GM18951 (cell line): Measurements from ENCODE around the gene CTBP2.
"Not testable (repeated sequence)": the region's sequence is repeated elsewhere in the genome, so short reads cannot be mapped to it uniquely, and the experiment has no call there.

Experiments
- POLR2A ChIP-seq: IDR thresholded peaks from 4 replicates; pipeline ENCODE4 v1.6.1; 2011; ENCODE audit warnings: mild to moderate bottlenecking; ENCODE audit not compliant: insufficient read length, insufficient read depth; ENCODE audit errors: extremely low read depth
- in situ Hi-C: fragments of 300-500 bp; cut with MboI; formaldehyde crosslinking; loops from one replicate; pipeline ENCODE4 v1.12.0; 2022; ENCODE audit warnings: low sequenced_read_pairs, mixed read lengths, inconsistent platforms; ENCODE audit not compliant: unreplicated experiment

The CTBP2 gene

DNA sequence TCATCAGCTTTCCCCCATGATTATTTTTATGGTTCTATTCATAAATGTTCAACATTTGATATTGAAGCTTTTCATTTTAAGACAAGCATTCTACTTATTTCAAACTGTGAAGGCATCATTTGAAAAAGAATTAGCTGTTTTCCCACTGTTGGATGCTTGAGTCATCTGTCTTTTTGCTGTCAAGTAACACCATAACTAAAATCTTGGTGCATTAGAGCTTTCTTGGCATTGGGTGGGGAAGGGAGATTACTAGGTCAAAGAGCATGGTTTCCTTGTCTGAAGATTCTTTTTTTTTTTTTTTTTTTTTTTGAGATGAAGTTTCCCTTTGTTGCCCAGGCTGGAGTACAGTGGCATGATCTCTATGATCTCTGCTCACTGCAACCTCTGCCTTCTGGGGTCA, 68.5 kb downstream of the CTBP2 start:
- TF ChIP-seq POLR2A = no peak
- in situ Hi-C loops = no loop called here

DNA sequence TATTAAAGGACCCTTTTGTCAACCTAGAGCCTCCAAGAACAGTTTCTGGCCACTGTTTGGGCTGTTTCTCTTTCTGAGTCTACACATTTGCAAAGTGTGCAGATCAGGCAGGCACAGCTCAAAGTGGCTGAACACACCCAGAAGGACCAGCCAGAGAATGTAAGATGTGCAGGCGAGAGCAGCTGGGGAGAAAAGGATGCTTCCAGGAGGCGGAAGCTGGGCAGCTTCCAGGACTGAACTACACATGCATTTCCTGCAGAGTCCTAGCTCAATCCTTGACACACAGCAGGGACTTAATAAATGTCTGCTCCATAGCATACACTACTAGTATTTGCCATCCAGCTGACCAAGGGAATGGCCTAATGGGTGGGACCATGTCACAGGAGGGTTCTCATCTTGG, 70.9 kb downstream of the CTBP2 start:
- TF ChIP-seq POLR2A = no peak
- in situ Hi-C loops = no loop called here

DNA sequence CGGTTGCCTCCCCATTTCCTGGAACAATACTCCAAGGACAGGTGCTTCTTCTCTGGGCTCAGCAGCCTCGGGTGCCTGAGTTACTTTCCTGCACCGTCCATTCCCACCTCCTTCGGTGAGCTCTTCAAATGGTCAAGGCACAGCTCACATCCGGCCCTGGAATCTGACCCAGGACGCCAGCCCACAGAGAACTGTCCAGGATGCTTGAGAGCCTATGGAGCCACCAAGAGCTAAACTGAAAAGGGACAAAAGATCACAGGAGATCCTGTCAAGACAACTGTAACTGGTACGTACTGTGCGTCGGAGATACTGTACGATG, 72.5 kb downstream of the CTBP2 start:
- no peak for TF ChIP-seq POLR2A
- in situ Hi-C loops = no loop called here

DNA sequence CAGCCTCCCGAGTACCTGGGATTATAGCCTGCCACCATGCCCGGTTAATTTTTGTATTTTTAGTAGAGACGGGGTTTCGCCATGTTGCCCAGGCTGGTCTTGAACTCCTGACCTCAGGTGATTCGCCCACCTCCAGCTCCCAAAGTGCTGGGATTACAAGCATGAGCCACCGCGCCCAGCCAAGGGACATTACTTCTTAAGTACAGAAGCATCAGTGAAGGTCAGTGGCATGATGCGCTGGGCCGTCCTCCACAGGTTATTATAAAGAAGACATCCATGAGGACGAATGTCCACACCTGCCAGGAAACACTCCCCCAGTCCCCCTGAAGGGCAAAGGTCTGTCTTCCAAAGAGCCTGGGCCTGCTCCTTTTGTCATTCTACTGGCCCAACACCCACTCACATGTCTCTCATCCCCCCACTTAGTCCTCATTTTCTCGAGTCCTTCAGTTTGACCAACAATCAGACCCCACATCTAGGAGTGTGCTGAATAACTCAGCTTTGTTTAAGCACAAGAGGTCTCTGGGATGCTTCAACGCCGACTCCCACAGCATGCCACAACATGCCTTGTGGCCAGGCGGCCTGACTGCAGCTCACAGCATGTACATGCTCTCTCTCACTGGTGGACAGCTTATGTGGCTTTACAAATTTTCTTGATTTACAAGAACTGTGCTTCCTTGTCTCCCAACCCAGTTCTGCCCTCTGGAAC, 73.0 kb downstream of the CTBP2 start:
- no peak for TF ChIP-seq POLR2A
- in situ Hi-C loops = no loop called here

DNA sequence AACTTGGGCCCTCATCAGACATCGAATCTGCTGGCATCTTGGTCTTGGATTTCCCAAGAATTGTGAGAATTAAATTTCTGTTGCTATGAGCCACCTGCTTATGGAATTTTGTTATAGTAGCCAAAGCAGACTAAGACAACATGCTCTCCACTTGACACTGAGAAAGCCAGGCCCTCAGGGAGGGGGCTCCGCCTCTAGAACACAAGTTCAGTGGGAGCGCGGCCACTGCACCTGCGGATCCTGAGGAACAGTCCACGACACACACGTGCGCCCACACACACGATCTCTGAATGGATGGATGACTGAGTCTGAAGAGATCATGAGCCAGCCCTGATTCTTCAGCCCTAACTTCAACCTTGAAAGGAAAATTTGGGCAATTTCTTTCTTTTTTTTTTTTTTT, 73.7 kb downstream of the CTBP2 start:
- in situ Hi-C loops = no loop called here
- no peak for TF ChIP-seq POLR2A

DNA sequence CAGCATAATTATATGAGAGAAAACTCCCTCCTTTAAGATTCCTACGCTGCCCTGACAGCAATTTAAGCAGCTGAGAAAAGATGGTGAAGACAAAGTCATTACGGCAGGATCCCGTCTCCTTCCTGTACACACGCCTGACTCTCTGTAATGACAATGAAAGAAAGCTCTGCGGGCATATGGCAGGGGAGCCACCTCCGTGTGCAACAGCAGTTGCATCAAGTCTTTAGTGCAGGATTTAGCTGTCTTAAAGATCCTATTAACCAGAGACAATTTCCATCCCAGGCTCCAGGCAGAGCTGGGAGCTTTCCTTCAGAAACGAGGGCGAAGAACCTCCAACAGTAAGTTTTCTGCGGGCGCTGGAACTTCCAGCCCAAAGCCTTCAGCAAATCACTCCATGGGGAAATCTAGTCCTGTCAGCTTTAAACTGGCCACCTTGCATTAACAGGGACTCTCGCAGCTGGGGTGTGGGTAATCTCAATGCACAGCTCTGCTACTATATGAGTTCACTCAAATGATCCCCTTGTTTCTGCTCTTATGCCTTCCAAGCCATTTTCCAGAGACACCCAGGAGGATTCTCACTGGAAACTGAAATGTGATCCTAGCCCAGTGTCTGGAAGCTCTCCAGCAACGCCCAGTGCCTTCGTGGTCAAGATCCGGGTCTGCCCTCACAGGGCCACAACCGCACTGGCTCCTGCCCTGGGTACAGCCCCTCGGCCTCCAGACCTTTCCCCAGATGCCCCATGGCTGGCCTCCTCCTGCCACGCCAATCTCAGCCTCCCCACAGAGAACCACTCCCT, 74.9 kb downstream of the CTBP2 start:
- no peak for TF ChIP-seq POLR2A
- in situ Hi-C loops = no loop called here

DNA sequence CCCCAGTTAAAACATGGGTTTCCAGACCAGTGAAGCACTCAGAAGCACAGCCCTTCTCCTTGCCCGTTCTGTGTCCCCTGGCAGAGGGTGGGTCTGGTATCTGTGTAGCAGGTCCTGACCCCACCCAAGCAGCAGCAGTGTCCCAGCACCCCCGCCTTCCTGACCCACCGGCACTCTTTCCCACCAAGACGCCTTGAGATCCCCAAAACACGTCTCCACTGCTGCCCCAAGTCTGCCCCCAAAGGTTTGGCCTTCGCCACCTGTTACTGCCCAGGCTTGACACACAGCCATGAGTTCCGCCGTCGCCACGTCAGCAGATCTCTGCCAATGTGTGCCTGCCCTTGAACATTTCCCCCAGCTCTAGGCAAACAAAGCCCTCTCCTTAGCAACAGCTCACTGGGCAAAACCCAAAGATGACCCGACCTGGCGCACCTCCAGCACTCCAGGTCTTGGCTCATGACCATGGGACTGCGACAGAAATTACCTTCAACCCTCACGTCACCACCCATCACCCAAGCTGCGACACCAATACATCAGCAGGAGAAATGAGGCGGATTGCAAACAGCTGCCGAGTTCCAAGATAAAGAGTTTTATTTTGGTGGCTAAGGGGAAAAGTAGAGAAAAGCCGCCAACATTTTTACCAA, 75.6 kb downstream of the CTBP2 start:
- TF ChIP-seq POLR2A = no peak
- in situ Hi-C loops = no loop called here

DNA sequence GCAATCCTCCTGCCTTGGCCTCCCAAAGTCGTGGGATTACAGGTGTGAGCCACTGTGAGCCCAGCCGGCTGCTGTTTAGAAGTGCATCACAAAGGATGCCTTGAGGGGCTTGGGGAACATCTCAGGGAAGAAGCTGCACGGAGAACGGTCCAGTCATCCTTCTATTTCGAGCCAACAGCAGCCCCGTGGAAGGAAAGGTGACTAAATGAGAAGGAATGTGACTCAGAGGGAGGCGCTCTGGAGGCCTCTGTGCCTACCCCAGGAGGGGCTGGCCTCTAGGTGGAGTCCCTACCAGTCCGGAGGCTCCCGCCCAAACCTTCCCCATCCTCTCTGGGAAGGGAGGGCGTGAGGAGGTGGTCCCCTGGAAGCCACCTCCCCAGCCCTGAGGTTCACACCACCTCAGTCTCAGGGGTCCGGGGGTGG, 76.2 kb downstream of the CTBP2 start:
- in situ Hi-C loops = no loop called here

DNA sequence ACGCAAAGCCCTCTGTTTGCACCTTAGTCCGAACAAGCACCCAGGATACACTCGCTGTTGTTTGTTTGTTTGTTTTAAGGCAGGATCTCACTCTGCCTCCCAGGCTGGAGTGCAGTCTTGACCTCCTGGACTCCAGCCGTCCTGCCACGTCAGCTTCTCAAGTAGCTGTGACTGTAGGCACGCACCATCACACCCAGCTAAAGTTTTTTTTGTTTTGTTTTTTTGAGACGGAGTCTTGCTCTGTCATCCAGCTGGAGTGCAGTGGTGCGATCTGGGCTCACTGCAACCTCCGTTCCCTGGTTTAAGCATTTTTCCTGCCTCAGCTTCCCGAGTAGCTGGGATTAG, 76.8 kb downstream of the CTBP2 start:
- in situ Hi-C loops = no loop called here
- no peak for TF ChIP-seq POLR2A

More for the DNA sequence above, 76.2 kb downstream of the CTBP2 start:
- TF ChIP-seq POLR2A = no peak

DNA sequence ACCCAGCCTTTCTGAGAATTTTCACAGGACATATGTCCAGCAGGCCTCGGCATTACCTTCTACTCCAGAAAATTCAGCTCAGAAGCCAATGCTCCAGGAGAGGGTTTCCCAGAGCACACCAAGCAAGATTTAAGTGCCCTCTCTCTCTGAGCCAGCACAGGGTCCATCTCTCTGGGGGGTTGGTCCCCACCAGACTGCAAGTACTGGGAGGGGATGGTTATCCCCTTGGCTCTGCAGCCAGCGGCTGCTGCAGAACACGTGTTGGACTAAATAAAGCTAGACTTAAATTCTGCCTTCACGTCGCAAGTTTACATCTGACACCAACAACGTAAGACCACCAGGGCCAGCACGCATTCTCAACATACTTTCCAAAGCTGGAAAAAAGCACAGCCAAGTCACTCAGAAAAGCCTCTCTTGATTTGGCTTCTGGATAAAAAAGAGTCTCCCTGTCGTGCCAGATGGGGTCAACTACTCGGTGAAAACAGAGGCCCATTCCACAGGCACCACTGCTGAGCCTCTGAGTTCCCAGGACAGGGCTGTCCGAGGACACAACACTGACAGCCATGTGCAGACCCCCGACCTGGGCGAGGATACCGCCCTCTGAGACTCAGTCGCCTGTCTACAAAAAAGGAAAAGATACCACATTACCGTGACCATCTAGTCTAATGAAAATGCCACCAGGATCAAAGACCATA, 77.3 kb downstream of the CTBP2 start:
- no peak for TF ChIP-seq POLR2A
- in situ Hi-C loops = no loop called here

DNA sequence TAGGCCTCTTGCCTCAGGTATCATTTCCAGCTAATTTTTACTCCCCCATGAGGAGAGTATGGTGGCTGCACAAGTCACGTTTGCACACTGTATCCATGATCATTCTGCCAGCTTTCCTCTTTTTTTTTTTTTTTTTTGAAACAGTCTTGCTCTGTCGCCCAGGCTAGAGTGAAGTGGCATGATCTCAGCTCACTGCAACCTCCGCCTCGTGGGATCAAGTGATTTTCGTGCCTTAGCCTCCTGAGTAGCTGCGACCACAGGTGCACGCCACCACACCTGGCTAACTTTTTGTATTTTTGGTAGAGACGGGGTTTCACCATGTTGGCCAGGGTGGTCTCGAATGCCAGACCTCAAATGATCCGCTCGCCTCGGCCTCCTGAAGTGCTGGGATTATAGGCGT, 77.9 kb downstream of the CTBP2 start:
- in situ Hi-C loops = not testable (repeated sequence)

DNA sequence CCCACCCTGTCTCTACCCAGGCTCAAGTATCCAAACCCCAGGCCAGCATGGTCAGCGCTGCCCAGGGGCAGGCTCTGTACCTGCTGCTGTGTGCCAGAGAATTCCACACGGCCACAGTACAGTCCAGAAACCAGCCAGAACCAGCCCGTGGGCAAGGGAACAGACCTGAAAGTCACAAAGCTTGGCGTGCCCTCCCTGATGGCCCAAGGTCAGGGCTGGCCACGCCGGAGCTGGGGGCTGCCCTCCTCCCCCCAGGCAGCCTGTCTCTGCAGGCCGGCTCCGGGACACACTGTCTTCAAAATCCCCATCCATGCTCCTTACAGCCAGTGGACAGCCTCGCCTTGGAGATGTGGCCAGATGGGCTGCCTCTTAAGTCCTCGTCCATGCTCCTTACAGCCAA, 78.4 kb downstream of the CTBP2 start:
- no peak for TF ChIP-seq POLR2A
- in situ Hi-C loops = no loop called here

DNA sequence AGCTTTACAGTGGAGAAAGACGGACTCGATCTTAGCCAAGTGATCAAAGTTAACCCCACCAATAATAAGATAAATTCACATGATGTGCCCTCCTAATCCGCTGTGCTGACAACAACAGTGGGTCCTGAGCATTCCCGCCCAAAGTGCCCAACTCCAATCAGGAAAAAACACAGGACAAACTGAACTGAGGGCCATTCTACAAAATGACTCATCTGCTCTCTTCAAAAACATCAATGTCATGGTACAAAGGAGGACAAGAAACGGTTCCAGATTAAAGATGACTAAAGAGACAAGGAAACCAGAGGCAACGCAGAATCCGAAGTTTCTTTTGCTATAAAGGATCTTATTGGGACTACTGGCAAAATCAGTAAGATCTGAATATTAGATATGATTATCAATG, 79.4 kb downstream of the CTBP2 start:
- TF ChIP-seq POLR2A = no peak
- in situ Hi-C loops = no loop called here
